Natural killer cell (primary cell): ENCODE data around the gene TLE3. TPM values are rescaled to one million over a fixed set of nuclear protein-coding genes. Genes with fewer than 3 reads are reported as not detected.

Experiments used
- ATAC-seq, 3 donors: fragments of 150-1000 bp in 2 of 3; fragments of 200-7000 bp in 1 of 3; cut with Tn5 transposase; 1 replicate in 1 of 3; 2 replicates in 2 of 3; pipeline ENCODE4 v1.10.0; 2021; ENCODE audit warnings: mild to moderate bottlenecking in 2 of 3, moderate library complexity in 2 of 3
- DNase-seq, 2 donors: peaks; one replicate each; pipeline versions ENCODE4 v3.0.0 to v3.0.0-alpha.2; 2013 to 2021; ENCODE audit warnings: mixed read lengths in 1 of 2
- H3K27ac ChIP-seq: one replicate; pipeline ENCODE4 v1.5.1; 2013; ENCODE audit warnings: mild to moderate bottlenecking, low read length
- H3K27me3 ChIP-seq: one replicate; pipeline ENCODE4 v1.6.1; 2013; ENCODE audit warnings: low read length; ENCODE audit not compliant: control insufficient read depth, insufficient read depth
- H3K36me3 ChIP-seq: one replicate; pipeline ENCODE4 v1.6.1; 2013; ENCODE audit warnings: low read length; ENCODE audit not compliant: control insufficient read depth, insufficient read depth
- H3K4me1 ChIP-seq: one replicate; pipeline ENCODE4 v1.6.1; 2013; ENCODE audit warnings: low read length; ENCODE audit not compliant: control insufficient read depth, insufficient read depth
- H3K4me3 ChIP-seq: one replicate; pipeline ENCODE4 v1.5.1; 2013; ENCODE audit warnings: low read length
- H3K9me3 ChIP-seq: one replicate; pipeline ENCODE4 v1.6.1; 2013; ENCODE audit warnings: low read length; ENCODE audit not compliant: control insufficient read depth, insufficient read depth
- H3K27ac Mint-ChIP-seq, 2 donors: one replicate each; pipeline ENCODE4 v1.8.0; 2022; ENCODE audit warnings: mild to moderate bottlenecking in 2 of 2, mixed read lengths in 2 of 2, moderate library complexity in 1 of 2
- H3K27me3 Mint-ChIP-seq, 2 donors: one replicate each; pipeline ENCODE4 v1.8.0; 2022; ENCODE audit warnings: low read depth in 2 of 2, mixed read lengths in 2 of 2
- H3K36me3 Mint-ChIP-seq: one replicate; pipeline ENCODE4 v1.8.0; 2022; ENCODE audit warnings: mixed read lengths
- H3K4me1 Mint-ChIP-seq, 2 donors: one replicate each; pipeline ENCODE4 v1.8.0; 2022; ENCODE audit warnings: mixed read lengths in 2 of 2
- H3K4me3 Mint-ChIP-seq: one replicate; pipeline ENCODE4 v1.8.0; 2022; ENCODE audit warnings: mild to moderate bottlenecking, moderate library complexity, mixed read lengths
- H3K9me3 Mint-ChIP-seq, 2 donors: one replicate each; pipeline ENCODE4 v1.8.0; 2022; ENCODE audit warnings: mixed read lengths in 2 of 2
- WGBS: methylation state at CpG from one replicate; pipeline ENCODE4 v1.1.7; 2013; ENCODE audit warnings: missing lambda C conversion rate; ENCODE audit not compliant: insufficient coverage; 5-methylcytosine and 5-hydroxymethylcytosine counted together
- intact Hi-C: fragments of 100-400 bp; cut with micrococcal nuclease; formaldehyde crosslinking; loops from one replicate; pipeline ENCODE4 v1.14.2; 2022
- total RNA-seq, 4 donors: library from RNA; stranded (reverse); fragments of 120-200 nt in 1 of 4; gene quantifications; one replicate each; pipeline versions ENCODE4 v1.2.3 to v1.2.4, GENCODE V29; 2013 to 2022
- TF ChIP-seq, protein P1 (sequence below): fragments of 200-600 bp; IDR thresholded peaks from one replicate; pipeline ENCODE4 v1.8.0; 2022; ENCODE audit warnings: antibody characterized with exemption

Gene TLE3
- total RNA-seq, 3 donors from 2014 or later (not counting 1 experiment from before 2014, with no cell fraction given): 32.1 to 94.9 (median 36.7) TPM

DNA sequence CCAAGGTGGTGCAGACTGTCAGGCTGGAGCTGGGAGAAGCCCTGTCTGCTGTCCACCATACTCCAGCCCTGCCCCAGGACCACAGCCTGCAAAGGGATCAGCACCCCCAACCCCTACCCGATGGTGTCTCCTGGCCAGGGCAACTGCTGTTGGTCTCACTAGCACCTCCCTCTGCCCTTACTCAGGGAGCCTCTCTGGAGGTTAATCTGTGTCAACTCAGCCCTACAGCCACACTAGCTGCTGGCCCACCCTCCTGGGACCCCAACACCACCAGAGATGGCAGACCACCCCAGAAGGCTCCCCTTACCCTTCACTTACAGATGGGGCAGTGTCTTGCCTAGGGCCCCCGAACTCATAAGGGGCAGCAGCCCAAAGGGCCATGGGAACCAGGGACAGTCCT, 65.2 kb downstream of the TLE3 start:
- no peak overlapping the region for H3K4me3 Mint-ChIP-seq
- intact Hi-C loops: no loop called here

DNA sequence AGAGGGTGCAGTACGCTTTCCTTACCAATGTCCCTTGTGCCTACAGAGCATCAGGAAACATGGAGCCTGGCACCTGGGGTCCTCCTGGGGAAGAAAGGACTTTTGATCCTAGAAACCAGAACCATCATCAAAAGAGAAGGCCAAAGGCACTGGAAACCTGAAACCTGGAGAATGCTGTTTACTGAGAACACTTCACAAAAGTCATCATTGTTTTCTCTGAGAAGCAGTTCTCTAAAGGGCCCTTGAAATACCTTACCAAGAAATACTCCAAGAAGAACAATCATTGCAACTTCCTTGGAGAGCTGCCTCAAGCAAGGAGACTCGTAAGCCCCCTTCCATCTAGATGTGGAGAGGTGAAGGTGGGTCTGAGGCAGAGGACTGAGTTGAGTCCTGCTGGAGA, 66.0 kb downstream of the TLE3 start:
- DNase-seq (no peak), ATAC-seq (no peak)
- Mint-ChIP-seq H3K4me3 (no peak overlapping the region), H3K36me3 (no peaks in the 10 kb centered on the region), H3K27ac (no peak overlapping the region), H3K4me1 (no peaks in the 10 kb centered on the region), H3K9me3 (no peaks in the 10 kb centered on the region), H3K27me3 (peaks cover 10 to 12% of the 10 kb centered on the region in 2 donors)
- Histone ChIP-seq H3K4me3 (no peak overlapping the region), H3K9me3 (no peaks in the 10 kb centered on the region), H3K27me3 (no peaks in the 10 kb centered on the region), H3K27ac (no peak overlapping the region), H3K4me1 (peaks cover 10% of the 10 kb centered on the region), H3K36me3 (no peaks in the 10 kb centered on the region)
- intact Hi-C loops: no loop called here
- 94% methylated on average over 2 of the region's 2 CpGs for WGBS
- TF ChIP-seq, protein P1, sequence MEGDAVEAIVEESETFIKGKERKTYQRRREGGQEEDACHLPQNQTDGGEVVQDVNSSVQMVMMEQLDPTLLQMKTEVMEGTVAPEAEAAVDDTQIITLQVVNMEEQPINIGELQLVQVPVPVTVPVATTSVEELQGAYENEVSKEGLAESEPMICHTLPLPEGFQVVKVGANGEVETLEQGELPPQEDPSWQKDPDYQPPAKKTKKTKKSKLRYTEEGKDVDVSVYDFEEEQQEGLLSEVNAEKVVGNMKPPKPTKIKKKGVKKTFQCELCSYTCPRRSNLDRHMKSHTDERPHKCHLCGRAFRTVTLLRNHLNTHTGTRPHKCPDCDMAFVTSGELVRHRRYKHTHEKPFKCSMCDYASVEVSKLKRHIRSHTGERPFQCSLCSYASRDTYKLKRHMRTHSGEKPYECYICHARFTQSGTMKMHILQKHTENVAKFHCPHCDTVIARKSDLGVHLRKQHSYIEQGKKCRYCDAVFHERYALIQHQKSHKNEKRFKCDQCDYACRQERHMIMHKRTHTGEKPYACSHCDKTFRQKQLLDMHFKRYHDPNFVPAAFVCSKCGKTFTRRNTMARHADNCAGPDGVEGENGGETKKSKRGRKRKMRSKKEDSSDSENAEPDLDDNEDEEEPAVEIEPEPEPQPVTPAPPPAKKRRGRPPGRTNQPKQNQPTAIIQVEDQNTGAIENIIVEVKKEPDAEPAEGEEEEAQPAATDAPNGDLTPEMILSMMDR: no peak

More for the DNA sequence above, 65.2 kb downstream of the TLE3 start:
- Histone ChIP-seq H3K27ac (no peak overlapping the region), H3K27me3 (no peaks in the 10 kb centered on the region), H3K36me3 (no peaks in the 10 kb centered on the region), H3K4me1 (peaks cover 12% of the 10 kb centered on the region), H3K9me3 (no peaks in the 10 kb centered on the region), H3K4me3 (no peak overlapping the region)
- Mint-ChIP-seq H3K27me3 (peaks cover 8 to 12% of the 10 kb centered on the region in 2 donors), H3K27ac (no peak overlapping the region), H3K36me3 (no peaks in the 10 kb centered on the region), H3K4me1 (no peaks in the 10 kb centered on the region), H3K9me3 (no peaks in the 10 kb centered on the region)
- no peak for ATAC-seq
- no peak for DNase-seq
- TF ChIP-seq, protein P1: no peak
- 83% methylated on average over 2 of the region's 2 CpGs for WGBS

GRCh38 chr15:70031261-70031660, 66.5 kb downstream of the TLE3 start:
- no peaks in the 10 kb centered on the region for H3K4me1 Mint-ChIP-seq
- peaks cover 6% of the 10 kb centered on the region for H3K4me1 ChIP-seq
- no peak overlapping the region for H3K4me3 ChIP-seq
- intact Hi-C loops: no loop called here
- H3K4me3 Mint-ChIP-seq: no peak overlapping the region
- no peaks in the 10 kb centered on the region for H3K9me3 ChIP-seq
- H3K36me3 Mint-ChIP-seq: no peaks in the 10 kb centered on the region
- 98% methylated on average over 5 of the region's 5 CpGs for WGBS
- H3K27ac Mint-ChIP-seq: no peak overlapping the region
- H3K27ac ChIP-seq: no peak overlapping the region
- H3K27me3 Mint-ChIP-seq: peaks cover 12% of the 10 kb centered on the region in 2 donors
- ATAC-seq (no peak), DNase-seq (no peak)
- TF ChIP-seq, protein P1: no peak
- H3K27me3 ChIP-seq: no peaks in the 10 kb centered on the region
- H3K9me3 Mint-ChIP-seq: no peaks in the 10 kb centered on the region
- no peaks in the 10 kb centered on the region for H3K36me3 ChIP-seq

- 93% methylated on average over 5 of the region's 5 CpGs for WGBS
- no peak overlapping the region for H3K4me3 Mint-ChIP-seq
- TF ChIP-seq, protein P1: no peak
- Histone ChIP-seq H3K9me3 (no peaks in the 10 kb centered on the region), H3K4me3 (no peak overlapping the region), H3K27me3 (no peaks in the 10 kb centered on the region), H3K36me3 (no peaks in the 10 kb centered on the region), H3K4me1 (peaks cover 6% of the 10 kb centered on the region), H3K27ac (no peak overlapping the region)
- peaks cover 12 to 14% of the 10 kb centered on the region in 2 donors for H3K27me3 Mint-ChIP-seq
- ATAC-seq (no peak), DNase-seq (no peak)
- no peaks in the 10 kb centered on the region for H3K36me3 Mint-ChIP-seq
- intact Hi-C loops: no loop called here
- no peak overlapping the region for H3K27ac Mint-ChIP-seq
- no peaks in the 10 kb centered on the region for H3K4me1 Mint-ChIP-seq
- no peaks in the 10 kb centered on the region for H3K9me3 Mint-ChIP-seq
Measured at GRCh38 chr15:70030851-70031250, 66.9 kb downstream of the TLE3 start.
